Loucy (cell line): ENCODE data around the gene TRAF3.

Experiments
- H2AFZ ChIP-seq: fragments of 200-600 bp; sonication (generic); 2 replicates; pipeline ENCODE4 v1.6.0; 2016; ENCODE audit warnings: antibody characterized with exemption, mild to moderate bottlenecking, low read length, moderate library complexity
- H3F3A ChIP-seq: fragments of 200-600 bp; 2 replicates; pipeline ENCODE4 v1.6.0; 2016; ENCODE audit warnings: antibody characterized with exemption, low read depth, mild to moderate bottlenecking
- H3K27me3 ChIP-seq: fragments of 200-600 bp; sonication (generic); 2 replicates; pipeline ENCODE4 v1.6.1; 2014; ENCODE audit warnings: low read length, mild to moderate bottlenecking; ENCODE audit not compliant: insufficient read depth, poor library complexity, severe bottlenecking
- H3K36me3 ChIP-seq: fragments of 200-600 bp; sonication (generic); 2 replicates; pipeline ENCODE4 v1.6.1; 2016; ENCODE audit warnings: low read length; ENCODE audit not compliant: insufficient read depth
- H3K4me1 ChIP-seq: fragments of 200-600 bp; sonication (generic); 2 replicates; pipeline ENCODE4 v1.5.1; 2014; ENCODE audit warnings: low read length, mild to moderate bottlenecking; ENCODE audit not compliant: insufficient read depth, poor library complexity, severe bottlenecking
- H3K4me2 ChIP-seq: fragments of 200-600 bp; sonication (generic); 2 replicates; pipeline ENCODE4 v1.6.0; 2014; ENCODE audit warnings: antibody characterized with exemption, low read length, low read depth, mild to moderate bottlenecking; ENCODE audit not compliant: poor library complexity, severe bottlenecking
- H3K4me3 ChIP-seq: fragments of 200-600 bp; sonication (generic); 2 replicates; pipeline ENCODE4 v1.5.1; 2014; ENCODE audit warnings: low read length, mild to moderate bottlenecking, mixed read lengths; ENCODE audit not compliant: poor library complexity, severe bottlenecking
- H3K79me2 ChIP-seq: fragments of 200-600 bp; sonication (generic); 2 replicates; pipeline ENCODE4 v1.6.1; 2014; ENCODE audit warnings: low read length; ENCODE audit not compliant: insufficient read depth
- H3K9ac ChIP-seq: fragments of 200-600 bp; sonication (generic); 2 replicates; pipeline ENCODE4 v1.6.0; 2014; ENCODE audit warnings: mild to moderate bottlenecking, low read depth, low read length, moderate library complexity; ENCODE audit not compliant: poor library complexity, severe bottlenecking
- H3K9me2 ChIP-seq: fragments of 200-600 bp; sonication (generic); replicated peaks from 2 replicates; pipeline ENCODE4 v1.6.1; 2016; ENCODE audit warnings: low read depth, low read length, mixed read lengths
- H3K9me3 ChIP-seq: fragments of 200-600 bp; sonication (generic); 2 replicates; pipeline ENCODE4 v1.6.1; 2014; ENCODE audit warnings: mild to moderate bottlenecking, antibody characterized with exemption, low read length, low read depth; ENCODE audit not compliant: insufficient read depth
- H4K20me1 ChIP-seq: fragments of 200-600 bp; sonication (generic); 2 replicates; pipeline ENCODE4 v1.6.0; 2014; ENCODE audit warnings: antibody characterized with exemption, low read length, mild to moderate bottlenecking; ENCODE audit not compliant: insufficient read depth, poor library complexity, severe bottlenecking
- EZH2phosphoT487 ChIP-seq: fragments of 200-600 bp; IDR thresholded peaks from 2 replicates; pipeline ENCODE4 v1.6.1; 2018; ENCODE audit warnings: antibody characterized with exemption, mild to moderate bottlenecking, moderate library complexity, borderline replicate concordance
- TF ChIP-seq, protein P1 (sequence below): fragments of 200-600 bp; sonication (generic); conservative IDR thresholded peaks from 2 replicates; pipeline ENCODE4 v1.5.1; 2014; ENCODE audit warnings: mild to moderate bottlenecking, antibody characterized with exemption, low read length

Gene TRAF3

DNA sequence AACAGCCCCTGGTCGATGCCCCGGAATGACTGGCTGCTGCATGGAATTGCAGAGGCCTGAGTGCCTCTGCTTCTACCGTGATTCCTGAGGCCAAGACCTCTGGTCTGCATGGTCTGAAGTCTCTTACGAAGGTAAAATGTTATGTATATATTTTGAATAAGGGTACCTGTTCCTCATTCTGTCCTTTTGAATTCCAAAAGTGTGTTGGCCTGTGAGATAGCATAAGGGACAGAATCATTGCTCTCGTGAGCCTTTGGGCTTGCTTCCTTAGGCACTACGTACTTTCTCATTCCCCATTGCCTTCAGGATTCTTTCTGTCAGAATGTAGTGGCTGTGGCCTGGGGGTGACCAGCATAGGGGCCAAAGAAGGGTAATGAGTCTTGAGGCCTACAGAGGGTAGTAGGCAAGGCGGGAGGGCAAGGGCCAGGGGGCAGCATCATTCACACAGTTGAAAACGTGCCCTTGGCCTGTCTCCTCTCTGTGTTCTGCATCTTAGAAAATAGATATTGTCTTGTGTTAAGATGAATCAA lies 19.5 kb downstream of the TRAF3 start:
- Histone ChIP-seq H3K79me2 (peaks cover 50% of the 10 kb centered on the region), H4K20me1 (no peaks in the 10 kb centered on the region), H2AFZ (no peak overlapping the region), H3K9me2 (no peaks in the 10 kb centered on the region), H3K27me3 (no peaks in the 10 kb centered on the region), H3K4me2 (no peak overlapping the region), H3K9ac (no peak overlapping the region), H3K9me3 (no peaks in the 10 kb centered on the region), H3F3A (no peaks in the 10 kb centered on the region), H3K36me3 (0 out of 2 replicates have a peak, but pooled peaks cover 2% of the 10 kb centered on the region), H3K4me1 (peaks cover 8% of the 10 kb centered on the region), H3K4me3 (no peak overlapping the region)
- TF ChIP-seq, protein P1, sequence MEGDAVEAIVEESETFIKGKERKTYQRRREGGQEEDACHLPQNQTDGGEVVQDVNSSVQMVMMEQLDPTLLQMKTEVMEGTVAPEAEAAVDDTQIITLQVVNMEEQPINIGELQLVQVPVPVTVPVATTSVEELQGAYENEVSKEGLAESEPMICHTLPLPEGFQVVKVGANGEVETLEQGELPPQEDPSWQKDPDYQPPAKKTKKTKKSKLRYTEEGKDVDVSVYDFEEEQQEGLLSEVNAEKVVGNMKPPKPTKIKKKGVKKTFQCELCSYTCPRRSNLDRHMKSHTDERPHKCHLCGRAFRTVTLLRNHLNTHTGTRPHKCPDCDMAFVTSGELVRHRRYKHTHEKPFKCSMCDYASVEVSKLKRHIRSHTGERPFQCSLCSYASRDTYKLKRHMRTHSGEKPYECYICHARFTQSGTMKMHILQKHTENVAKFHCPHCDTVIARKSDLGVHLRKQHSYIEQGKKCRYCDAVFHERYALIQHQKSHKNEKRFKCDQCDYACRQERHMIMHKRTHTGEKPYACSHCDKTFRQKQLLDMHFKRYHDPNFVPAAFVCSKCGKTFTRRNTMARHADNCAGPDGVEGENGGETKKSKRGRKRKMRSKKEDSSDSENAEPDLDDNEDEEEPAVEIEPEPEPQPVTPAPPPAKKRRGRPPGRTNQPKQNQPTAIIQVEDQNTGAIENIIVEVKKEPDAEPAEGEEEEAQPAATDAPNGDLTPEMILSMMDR: no peak
- no peak for TF ChIP-seq EZH2phosphoT487

DNA sequence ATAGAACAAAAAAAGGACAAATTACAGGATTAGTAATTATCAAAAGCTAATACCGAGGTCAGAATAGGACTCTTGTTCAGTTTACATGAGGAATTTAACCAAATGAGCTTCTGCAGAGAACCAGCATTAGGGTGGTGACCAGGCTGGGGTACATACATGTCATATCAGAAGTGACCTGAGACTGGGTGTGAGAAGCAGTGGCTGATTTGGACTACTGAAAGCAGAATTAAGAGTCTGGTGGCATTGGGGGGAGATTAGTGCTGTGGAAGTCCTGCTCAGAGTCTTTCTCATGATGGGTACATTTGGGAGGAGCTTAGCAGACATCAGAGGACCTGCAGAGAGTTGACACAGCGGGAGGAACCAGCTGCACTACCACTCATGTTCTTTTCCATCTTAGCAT lies 21.7 kb downstream of the TRAF3 start:
- H3K36me3 ChIP-seq: no peaks in the 10 kb centered on the region
- H4K20me1 ChIP-seq: no peaks in the 10 kb centered on the region
- H3K4me2 ChIP-seq: no peak overlapping the region
- H3K27me3 ChIP-seq: no peaks in the 10 kb centered on the region
- peaks cover 8% of the 10 kb centered on the region for H3K4me1 ChIP-seq
- H3K4me3 ChIP-seq: no peak overlapping the region
- TF ChIP-seq, protein P1: no peak
- no peak for TF ChIP-seq EZH2phosphoT487
- H3K9me3 ChIP-seq: no peaks in the 10 kb centered on the region
- H3K79me2 ChIP-seq: peaks cover 37% of the 10 kb centered on the region; the same call in 1 of the 2 replicates
- no peak overlapping the region for H2AFZ ChIP-seq
- H3K9me2 ChIP-seq: no peaks in the 10 kb centered on the region
- H3F3A ChIP-seq: no peaks in the 10 kb centered on the region
- H3K9ac ChIP-seq: no peak overlapping the region

DNA sequence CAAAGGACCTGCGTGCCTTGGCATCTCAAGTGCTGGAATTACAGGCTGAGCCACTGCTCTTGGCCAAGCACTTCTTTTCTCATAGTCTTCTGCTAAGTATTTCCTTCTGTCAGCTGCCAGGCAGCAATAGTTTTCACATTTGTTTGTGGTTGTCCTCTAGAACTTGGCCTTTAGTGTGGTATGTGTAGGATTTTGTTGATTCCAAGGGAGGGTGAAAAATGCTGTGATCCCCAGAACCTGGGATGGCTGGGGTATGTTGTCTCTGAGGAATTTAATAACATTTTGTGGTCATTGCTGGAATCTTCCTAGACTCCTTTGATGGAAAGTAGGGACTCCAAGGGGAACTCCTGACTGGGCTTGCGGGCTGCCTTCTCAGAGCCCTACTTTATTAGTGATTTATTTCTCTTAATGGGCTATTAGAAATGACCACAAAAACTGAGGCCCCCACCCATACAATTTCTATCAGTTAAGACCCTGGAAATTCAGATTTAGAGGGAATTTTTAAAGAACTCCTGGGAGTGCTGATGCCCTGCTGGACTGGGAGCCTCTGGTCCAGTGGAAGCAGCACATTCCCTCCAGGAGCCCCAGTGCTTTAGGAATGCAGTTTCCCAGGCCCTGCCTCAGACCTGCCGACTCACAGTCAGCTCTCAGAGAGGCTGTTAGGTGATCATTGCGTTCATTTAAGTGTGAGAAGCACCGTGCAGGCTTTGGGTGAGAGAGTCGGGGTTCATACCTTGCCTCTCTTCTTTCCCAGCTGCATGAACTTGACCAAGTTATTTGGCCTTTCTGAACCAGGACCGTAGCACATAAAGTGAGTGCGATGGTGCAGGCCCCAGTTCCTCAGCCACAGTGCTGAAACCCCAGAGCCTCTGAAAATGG lies 22.7 kb downstream of the TRAF3 start:
- H3K27me3 ChIP-seq: no peaks in the 10 kb centered on the region
- no peak overlapping the region for H3K4me3 ChIP-seq
- H3K79me2 ChIP-seq: peaks cover 28% of the 10 kb centered on the region; the same call in 1 of the 2 replicates
- no peaks in the 10 kb centered on the region for H3F3A ChIP-seq
- peaks cover 6% of the 10 kb centered on the region for H3K4me1 ChIP-seq
- H2AFZ ChIP-seq: no peak overlapping the region
- H4K20me1 ChIP-seq: peaks cover 6% of the 10 kb centered on the region
- no peaks in the 10 kb centered on the region for H3K36me3 ChIP-seq
- no peak overlapping the region for H3K4me2 ChIP-seq
- H3K9ac ChIP-seq: no peak overlapping the region
- TF ChIP-seq, protein P1: no peak
- no peak for TF ChIP-seq EZH2phosphoT487
- no peaks in the 10 kb centered on the region for H3K9me3 ChIP-seq
- H3K9me2 ChIP-seq: no peaks in the 10 kb centered on the region
